Measurements from ENCODE around the gene KIN.

- TF ChIP-seq CTCF (IDR thresholded peaks at IDR 0.05; ENCODE audit: low read depth, low read length) = no peak
- no peak for TF ChIP-seq EZH2phosphoT487 (IDR thresholded peaks at IDR 0.05; ENCODE audit: low read depth)
Observed at GRCh38 chr10:7811000-7811399, 23.2 kb upstream of the KIN start.
